OCI-LY1 (cell line): Measurements from ENCODE around the gene THSD8.

Experiments used
- H2AFZ ChIP-seq: fragments of 200-600 bp; sonication (generic), shearing (Covaris generic); 2 replicates; pipeline ENCODE4 v1.6.0; 2014; ENCODE audit warnings: antibody characterized with exemption, mild to moderate bottlenecking, low read length
- H3F3A ChIP-seq: fragments of 200-600 bp; sonication (generic), shearing (Covaris generic); 2 replicates; pipeline ENCODE4 v1.6.0; 2014; ENCODE audit warnings: mild to moderate bottlenecking, antibody characterized with exemption, low read length, moderate library complexity; ENCODE audit not compliant: insufficient read depth
- H3K27ac ChIP-seq: fragments of 200-600 bp; sonication (generic); 2 replicates; pipeline ENCODE4 v1.5.1; 2014; ENCODE audit warnings: low read length, mixed run types, mild to moderate bottlenecking, low read depth; ENCODE audit not compliant: poor library complexity, severe bottlenecking
- H3K27me3 ChIP-seq: fragments of 200-600 bp; sonication (generic); 2 replicates; pipeline ENCODE4 v1.6.0; 2014; ENCODE audit warnings: antibody characterized with exemption, mild to moderate bottlenecking, low read length, moderate library complexity; ENCODE audit not compliant: insufficient read depth
- H3K36me3 ChIP-seq: fragments of 200-600 bp; sonication (generic); 2 replicates; pipeline ENCODE4 v1.6.1; 2014; ENCODE audit warnings: mild to moderate bottlenecking, antibody characterized with exemption, low read length, moderate library complexity, mixed read lengths; ENCODE audit not compliant: insufficient read depth
- H3K4me1 ChIP-seq: fragments of 200-600 bp; sonication (generic); 2 replicates; pipeline ENCODE4 v1.5.1; 2014; ENCODE audit warnings: mild to moderate bottlenecking, low read length, moderate library complexity; ENCODE audit not compliant: insufficient read depth, severe bottlenecking
- H3K4me2 ChIP-seq: fragments of 200-600 bp; sonication (generic), shearing (Covaris generic); 2 replicates; pipeline ENCODE4 v1.6.1; 2014; ENCODE audit warnings: low read length
- H3K4me3 ChIP-seq: fragments of 200-600 bp; sonication (generic); 2 replicates; pipeline ENCODE4 v1.5.1; 2014; ENCODE audit warnings: low read length, low read depth, mild to moderate bottlenecking, mixed read lengths; ENCODE audit not compliant: poor library complexity, severe bottlenecking
- H3K79me2 ChIP-seq: fragments of 200-600 bp; shearing (Covaris generic); 2 replicates; pipeline ENCODE4 v1.6.1; 2016; ENCODE audit warnings: mixed run types, low read length, mixed read lengths; ENCODE audit not compliant: insufficient read depth
- H3K9ac ChIP-seq: fragments of 200-600 bp; sonication (generic), shearing (Covaris generic); 2 replicates; pipeline ENCODE4 v1.6.1; 2014; ENCODE audit warnings: mild to moderate bottlenecking, low read length, mixed read lengths
- H3K9me2 ChIP-seq: fragments of 200-600 bp; sonication (generic), shearing (Covaris generic); 2 replicates; pipeline ENCODE4 v1.6.1; 2014; ENCODE audit warnings: low read depth, mild to moderate bottlenecking, low read length, mixed read lengths
- H3K9me3 ChIP-seq: fragments of 200-600 bp; shearing (Covaris generic); 2 replicates; pipeline ENCODE4 v1.6.1; 2014; ENCODE audit warnings: low read length, mixed read lengths
- H4K20me1 ChIP-seq: fragments of 200-600 bp; sonication (generic), shearing (Covaris generic); 2 replicates; pipeline ENCODE4 v1.6.0; 2016; ENCODE audit warnings: mild to moderate bottlenecking, low read length; ENCODE audit not compliant: insufficient read depth
- EZH2 ChIP-seq: fragments of 200-600 bp; sonication (generic), shearing (Covaris generic); IDR thresholded peaks from 2 replicates; pipeline ENCODE4 v1.8.0; 2017; ENCODE audit warnings: borderline replicate concordance, mixed run types, mild to moderate bottlenecking, antibody characterized with exemption, low read length, moderate library complexity, mixed read lengths
- TF ChIP-seq, protein P1 (sequence below): fragments of 200-600 bp; sonication (generic), shearing (Covaris generic); IDR thresholded peaks from 2 replicates; pipeline ENCODE4 v1.5.1; 2017; ENCODE audit warnings: mild to moderate bottlenecking, antibody characterized with exemption, low read length, moderate library complexity, mixed read lengths

The THSD8 gene

GRCh38 chr19:12790628-12791344, 11.1 kb upstream of the THSD8 start:
- no peaks in the 10 kb centered on the region for H3K9me3 ChIP-seq
- no peaks in the 10 kb centered on the region for H3K27me3 ChIP-seq
- H3K9ac ChIP-seq: peak overlapping the region; percentile 58
- H3K79me2 ChIP-seq: no peaks in the 10 kb centered on the region
- no peaks in the 10 kb centered on the region for H3K9me2 ChIP-seq
- H3K36me3 ChIP-seq: no peaks in the 10 kb centered on the region
- peaks cover 47% of the 10 kb centered on the region for H3K4me1 ChIP-seq
- no peaks in the 10 kb centered on the region for H3F3A ChIP-seq
- H3K4me2 ChIP-seq: peak overlapping the region; percentile 77
- peak overlapping the region; percentile 76 for H3K4me3 ChIP-seq
- H2AFZ ChIP-seq: no peak overlapping the region
- no peaks in the 10 kb centered on the region for H4K20me1 ChIP-seq
- TF ChIP-seq, protein P1, sequence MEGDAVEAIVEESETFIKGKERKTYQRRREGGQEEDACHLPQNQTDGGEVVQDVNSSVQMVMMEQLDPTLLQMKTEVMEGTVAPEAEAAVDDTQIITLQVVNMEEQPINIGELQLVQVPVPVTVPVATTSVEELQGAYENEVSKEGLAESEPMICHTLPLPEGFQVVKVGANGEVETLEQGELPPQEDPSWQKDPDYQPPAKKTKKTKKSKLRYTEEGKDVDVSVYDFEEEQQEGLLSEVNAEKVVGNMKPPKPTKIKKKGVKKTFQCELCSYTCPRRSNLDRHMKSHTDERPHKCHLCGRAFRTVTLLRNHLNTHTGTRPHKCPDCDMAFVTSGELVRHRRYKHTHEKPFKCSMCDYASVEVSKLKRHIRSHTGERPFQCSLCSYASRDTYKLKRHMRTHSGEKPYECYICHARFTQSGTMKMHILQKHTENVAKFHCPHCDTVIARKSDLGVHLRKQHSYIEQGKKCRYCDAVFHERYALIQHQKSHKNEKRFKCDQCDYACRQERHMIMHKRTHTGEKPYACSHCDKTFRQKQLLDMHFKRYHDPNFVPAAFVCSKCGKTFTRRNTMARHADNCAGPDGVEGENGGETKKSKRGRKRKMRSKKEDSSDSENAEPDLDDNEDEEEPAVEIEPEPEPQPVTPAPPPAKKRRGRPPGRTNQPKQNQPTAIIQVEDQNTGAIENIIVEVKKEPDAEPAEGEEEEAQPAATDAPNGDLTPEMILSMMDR: no peak
- TF ChIP-seq EZH2: no peak
- peak overlapping the region; percentile 58 for H3K27ac ChIP-seq

- H4K20me1 ChIP-seq: no peaks in the 10 kb centered on the region
- TF ChIP-seq EZH2: no peak
- TF ChIP-seq, protein P1: no peak
- no peaks in the 10 kb centered on the region for H3K27me3 ChIP-seq
- no peaks in the 10 kb centered on the region for H3K9me3 ChIP-seq
- no peak within 1 kb of the TSS for H2AFZ ChIP-seq
- peak within 1 kb of the TSS; percentile 87 for H3K27ac ChIP-seq
- no peaks in the 10 kb centered on the region for H3K9me2 ChIP-seq
- H3K4me1 ChIP-seq: peaks cover 47% of the 10 kb centered on the region
- no peaks in the 10 kb centered on the region for H3K36me3 ChIP-seq
- no peaks in the 10 kb centered on the region for H3F3A ChIP-seq
- H3K9ac ChIP-seq: peak within 1 kb of the TSS; percentile 77
- H3K4me3 ChIP-seq: peak within 1 kb of the TSS; percentile 76
- no peaks in the 10 kb centered on the region for H3K79me2 ChIP-seq
- peak within 1 kb of the TSS; percentile 77 for H3K4me2 ChIP-seq
Measured at GRCh38 chr19:12791345-12792050, 10.4 kb upstream of the THSD8 start, which contains the start of gene JUNB. TSS of gene JUNB (plus strand) at chr19:12791486. CDS start at chr19:12791772, 286 bp downstream.

DNA sequence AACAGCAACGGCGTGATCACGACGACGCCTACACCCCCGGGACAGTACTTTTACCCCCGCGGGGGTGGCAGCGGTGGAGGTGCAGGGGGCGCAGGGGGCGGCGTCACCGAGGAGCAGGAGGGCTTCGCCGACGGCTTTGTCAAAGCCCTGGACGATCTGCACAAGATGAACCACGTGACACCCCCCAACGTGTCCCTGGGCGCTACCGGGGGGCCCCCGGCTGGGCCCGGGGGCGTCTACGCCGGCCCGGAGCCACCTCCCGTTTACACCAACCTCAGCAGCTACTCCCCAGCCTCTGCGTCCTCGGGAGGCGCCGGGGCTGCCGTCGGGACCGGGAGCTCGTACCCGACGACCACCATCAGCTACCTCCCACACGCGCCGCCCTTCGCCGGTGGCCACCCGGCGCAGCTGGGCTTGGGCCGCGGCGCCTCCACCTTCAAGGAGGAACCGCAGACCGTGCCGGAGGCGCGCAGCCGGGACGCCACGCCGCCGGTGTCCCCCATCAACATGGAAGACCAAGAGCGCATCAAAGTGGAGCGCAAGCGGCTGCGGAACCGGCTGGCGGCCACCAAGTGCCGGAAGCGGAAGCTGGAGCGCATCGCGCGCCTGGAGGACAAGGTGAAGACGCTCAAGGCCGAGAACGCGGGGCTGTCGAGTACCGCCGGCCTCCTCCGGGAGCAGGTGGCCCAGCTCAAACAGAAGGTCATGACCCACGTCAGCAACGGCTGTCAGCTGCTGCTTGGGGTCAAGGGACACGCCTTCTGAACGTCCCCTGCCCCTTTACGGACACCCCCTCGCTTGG, 9.6 kb upstream of the THSD8 start:
- Histone ChIP-seq H3K9ac (peak overlapping the region; percentile 77), H3K36me3 (no peaks in the 10 kb centered on the region; the same call in 1 of the 2 replicates), H4K20me1 (no peaks in the 10 kb centered on the region), H3K4me3 (peak overlapping the region; percentile 76), H2AFZ (no peak overlapping the region), H3K27ac (peak overlapping the region; percentile 87), H3K9me2 (no peaks in the 10 kb centered on the region), H3F3A (no peaks in the 10 kb centered on the region), H3K9me3 (no peaks in the 10 kb centered on the region), H3K4me1 (peaks cover 44% of the 10 kb centered on the region), H3K79me2 (no peaks in the 10 kb centered on the region), H3K27me3 (no peaks in the 10 kb centered on the region), H3K4me2 (peak overlapping the region; percentile 77)
- TF ChIP-seq EZH2: no peak
- TF ChIP-seq, protein P1: no peak
